Skeletal muscle tissue (tissue), 4 donors: ENCODE results near the gene NBL1. TPM values are rescaled to one million over a fixed set of nuclear protein-coding genes. Genes with fewer than 3 reads are reported as not detected.

Experiments used
- H3K27ac ChIP-seq: one replicate; pipeline ENCODE4 v1.7.0; 2013; ENCODE audit warnings: mild to moderate bottlenecking, low read depth, low read length, inconsistent platforms
- H3K27me3 ChIP-seq, 3 donors: one replicate each; pipeline ENCODE4 v1.7.0; 2013; ENCODE audit warnings: low read length in 3 of 3; ENCODE audit not compliant: control insufficient read depth in 3 of 3, insufficient read depth in 3 of 3
- H3K36me3 ChIP-seq, 3 donors: one replicate each; pipeline ENCODE4 v1.7.0; 2013; ENCODE audit warnings: low read length in 3 of 3; ENCODE audit not compliant: control insufficient read depth in 3 of 3, insufficient read depth in 3 of 3
- H3K4me1 ChIP-seq, 3 donors: one replicate each; pipeline ENCODE4 v1.7.0; 2013; ENCODE audit warnings: low read length in 3 of 3, mild to moderate bottlenecking in 3 of 3; ENCODE audit not compliant: control insufficient read depth in 3 of 3, insufficient read depth in 3 of 3
- H3K4me3 ChIP-seq, 3 donors: one replicate each; pipeline ENCODE4 v1.7.0; 2013; ENCODE audit warnings: low read length in 3 of 3
- H3K9ac ChIP-seq, 3 donors: one replicate each; pipeline ENCODE4 v1.7.0; 2013; ENCODE audit warnings: low read length in 3 of 3, mild to moderate bottlenecking in 3 of 3, moderate library complexity in 2 of 3, low read depth in 1 of 3
- H3K9me3 ChIP-seq, 3 donors: one replicate each; pipeline ENCODE4 v1.7.0; 2013; ENCODE audit warnings: low read length in 3 of 3; ENCODE audit not compliant: control insufficient read depth in 3 of 3
- total RNA-seq: library from RNA; depleted of rRNA; stranded (reverse); fragments of >200 nt; gene quantifications from one replicate; pipeline ENCODE4 v1.2.3, GENCODE V29; 2014
- donor health status: Osteomylitis.

Gene NBL1
- total RNA-seq, 1 donor from 2014 or later: 23.5 TPM

GRCh38 chr1:19664453-19665185, 20.5 kb downstream of the NBL1 start, which contains the start of gene HTR6:
Gene HTR6 (plus strand): TSS chr1:19664875. CDS start chr1:19665754, 879 bp downstream.
- Histone ChIP-seq H3K9ac (no peak within 1 kb of the TSS), H3K4me3 (no peak within 1 kb of the TSS), H3K36me3 (no peaks in the 10 kb centered on the region), H3K27ac (no peak within 1 kb of the TSS), H3K9me3 (no peaks in the 10 kb centered on the region), H3K4me1 (no peaks in the 10 kb centered on the region), H3K27me3 (peaks cover 43 to 57% (median 55%) of the 10 kb centered on the region in 3 donors)

- Histone ChIP-seq H3K9me3 (no peaks in the 10 kb centered on the region), H3K4me1 (no peaks in the 10 kb centered on the region), H3K27me3 (peaks cover 47 to 60% (median 59%) of the 10 kb centered on the region in 3 donors), H3K4me3 (no peak overlapping the region), H3K36me3 (no peaks in the 10 kb centered on the region), H3K27ac (no peak overlapping the region), H3K9ac (no peak overlapping the region)
Observed at GRCh38 chr1:19665186-19665495, 21.0 kb downstream of the NBL1 start.

- no peak overlapping the region for H3K27ac ChIP-seq
- H3K4me1 ChIP-seq: no peaks in the 10 kb centered on the region
- H3K4me3 ChIP-seq: no peak overlapping the region
- no peak overlapping the region for H3K9ac ChIP-seq
- H3K9me3 ChIP-seq: no peaks in the 10 kb centered on the region
- H3K27me3 ChIP-seq: peaks cover 47 to 55% (median 55%) of the 10 kb centered on the region in 3 donors
- no peaks in the 10 kb centered on the region for H3K36me3 ChIP-seq
Observed at GRCh38 chr1:19665496-19666465, 21.7 kb downstream of the NBL1 start.

GRCh38 chr1:19668888-19669287, 24.8 kb downstream of the NBL1 start:
- Histone ChIP-seq H3K9ac (no peak overlapping the region), H3K27ac (no peak overlapping the region), H3K27me3 (peaks cover 46 to 57% (median 47%) of the 10 kb centered on the region in 3 donors), H3K9me3 (no peaks in the 10 kb centered on the region), H3K36me3 (no peaks in the 10 kb centered on the region), H3K4me3 (no peak overlapping the region), H3K4me1 (no peaks in the 10 kb centered on the region)

GRCh38 chr1:19670787-19671186, 26.7 kb downstream of the NBL1 start:
- Histone ChIP-seq H3K36me3 (no peaks in the 10 kb centered on the region), H3K4me1 (no peaks in the 10 kb centered on the region), H3K27me3 (peaks cover 34 to 46% (median 35%) of the 10 kb centered on the region in 3 donors), H3K4me3 (no peak overlapping the region), H3K27ac (no peak overlapping the region), H3K9ac (no peak overlapping the region), H3K9me3 (no peaks in the 10 kb centered on the region)

GRCh38 chr1:19672237-19672636, 28.1 kb downstream of the NBL1 start:
- Histone ChIP-seq H3K4me1 (no peaks in the 10 kb centered on the region), H3K36me3 (no peaks in the 10 kb centered on the region), H3K27me3 (peaks cover 21 to 38% (median 21%) of the 10 kb centered on the region in 3 donors), H3K4me3 (no peak overlapping the region), H3K9ac (no peak overlapping the region), H3K27ac (no peak overlapping the region), H3K9me3 (no peaks in the 10 kb centered on the region)

- H3K9ac ChIP-seq: no peak overlapping the region
- no peaks in the 10 kb centered on the region for H3K36me3 ChIP-seq
- H3K9me3 ChIP-seq: no peaks in the 10 kb centered on the region
- peaks cover 4 to 22% (median 19%) of the 10 kb centered on the region in 3 donors for H3K27me3 ChIP-seq
- H3K27ac ChIP-seq: no peak overlapping the region
- H3K4me1 ChIP-seq: no peaks in the 10 kb centered on the region
- H3K4me3 ChIP-seq: no peak overlapping the region
Observed at GRCh38 chr1:19675797-19676196, 31.7 kb downstream of the NBL1 start.

GRCh38 chr1:19676438-19676922, 32.4 kb downstream of the NBL1 start:
- H3K4me1 ChIP-seq: no peaks in the 10 kb centered on the region
- no peak overlapping the region for H3K27ac ChIP-seq
- H3K4me3 ChIP-seq: no peak overlapping the region
- peaks cover 4 to 20% (median 19%) of the 10 kb centered on the region in 3 donors for H3K27me3 ChIP-seq
- H3K9me3 ChIP-seq: no peaks in the 10 kb centered on the region
- H3K9ac ChIP-seq: no peak overlapping the region
- no peaks in the 10 kb centered on the region for H3K36me3 ChIP-seq

GRCh38 chr1:19678493-19678892, 34.4 kb downstream of the NBL1 start:
- peaks cover 4 to 12% (median 11%) of the 10 kb centered on the region in 3 donors for H3K27me3 ChIP-seq
- no peaks in the 10 kb centered on the region for H3K9me3 ChIP-seq
- no peak overlapping the region for H3K27ac ChIP-seq
- no peak overlapping the region for H3K9ac ChIP-seq
- no peaks in the 10 kb centered on the region for H3K4me1 ChIP-seq
- peaks cover 0 to 3% (median 0%) of the 10 kb centered on the region in 3 donors for H3K36me3 ChIP-seq
- H3K4me3 ChIP-seq: no peak overlapping the region
